HEK293 (cell line): ENCODE results near the gene ABCC9.

Experiments used
- CTCF ChIA-PET: fragments of 350-600 bp; formaldehyde crosslinking; extraction: SDS; loops from one replicate; lab custom pipeline; 2021; ENCODE audit warnings: antibody characterized with exemption; lab: Yijun Ruan, JAX
- POLR2A ChIA-PET: fragments of 300-600 bp; formaldehyde crosslinking; extraction: SDS; loops from one replicate; lab custom pipeline; 2020; ENCODE audit warnings: antibody characterized with exemption, inconsistent platforms; lab: Yijun Ruan, JAX
- H3K27ac ChIP-seq: fragments of 200-500 bp; sonication (Bioruptor generic); 2 replicates; pipeline ENCODE4 v1.5.1; 2014; ENCODE audit warnings: low read depth, low read length, control low read depth, inconsistent platforms; ENCODE audit errors: extremely low read depth
- H3K36me3 ChIP-seq, 2 experiments: fragments of 200-500 bp in 1 of 2; sonication (Bioruptor generic) in 1 of 2; 1 replicate in 1 of 2; 2 replicates in 1 of 2; pipeline ENCODE4 v1.5.1; 2014 to 2017; ENCODE audit warnings: inconsistent platforms in 2 of 2, low read length in 2 of 2; ENCODE audit not compliant: control insufficient read depth in 2 of 2, insufficient read depth in 1 of 2
- H3K4me1 ChIP-seq: fragments of 200-500 bp; sonication (Bioruptor generic); 2 replicates; pipeline ENCODE4 v1.5.1; 2014; ENCODE audit warnings: mild to moderate bottlenecking, low read length, inconsistent platforms; ENCODE audit not compliant: control insufficient read depth, insufficient read depth
- H3K4me3 ChIP-seq: 2 replicates; pipeline ENCODE4 v1.5.1; 2011; ENCODE audit warnings: low read depth, mild to moderate bottlenecking, control low read depth, low read length, moderate library complexity
- H3K9me3 ChIP-seq: fragments of 200-500 bp; sonication (Bioruptor generic); 2 replicates; pipeline ENCODE4 v1.5.1; 2014; ENCODE audit warnings: low read depth, low read length, inconsistent platforms; ENCODE audit not compliant: control insufficient read depth, insufficient read depth
- GLI4 ChIP-seq: fragments of 450-650 bp; formaldehyde crosslinking; IDR thresholded peaks from 2 replicates; pipeline ENCODE4 v1.5.1; 2016; ENCODE audit warnings: missing biosample characterization, missing genetic modification characterization
- SALL2 ChIP-seq: fragments of 450-650 bp; formaldehyde crosslinking; IDR thresholded peaks from 2 replicates; pipeline ENCODE4 v1.5.0; 2017; ENCODE audit warnings: missing biosample characterization, mild to moderate bottlenecking, missing genetic modification characterization, borderline replicate concordance
- SP3 ChIP-seq: fragments of 450-650 bp; formaldehyde crosslinking; IDR thresholded peaks from 2 replicates; pipeline ENCODE4 v1.5.1; 2016; ENCODE audit warnings: missing biosample characterization, missing genetic modification characterization
- TSHZ1 ChIP-seq: fragments of 450-650 bp; formaldehyde crosslinking; IDR thresholded peaks from 2 replicates; pipeline ENCODE4 v1.5.1; 2016; ENCODE audit warnings: missing biosample characterization, missing genetic modification characterization, borderline replicate concordance
- ZFP37 ChIP-seq: fragments of 450-650 bp; formaldehyde crosslinking; IDR thresholded peaks from 2 replicates; pipeline ENCODE4 v1.5.1; 2016; ENCODE audit warnings: missing biosample characterization, missing genetic modification characterization
- ZNF133 ChIP-seq: fragments of 450-650 bp; formaldehyde crosslinking; IDR thresholded peaks from 2 replicates; pipeline ENCODE4 v1.5.1; 2016; ENCODE audit warnings: missing biosample characterization, missing genetic modification characterization
- ZNF19 ChIP-seq: fragments of 450-650 bp; formaldehyde crosslinking; IDR thresholded peaks from 2 replicates; pipeline ENCODE4; 2016; ENCODE audit warnings: missing biosample characterization, missing genetic modification characterization, low read depth
- ZNF2 ChIP-seq: fragments of 450-650 bp; formaldehyde crosslinking; IDR thresholded peaks from 2 replicates; pipeline ENCODE4 v1.5.1; 2016; ENCODE audit warnings: missing biosample characterization, missing genetic modification characterization
- ZNF23 ChIP-seq: fragments of 450-650 bp; formaldehyde crosslinking; IDR thresholded peaks from 2 replicates; pipeline ENCODE4 v1.5.1; 2016; ENCODE audit warnings: missing biosample characterization, missing genetic modification characterization, borderline replicate concordance
- ZNF391 ChIP-seq: fragments of 450-650 bp; formaldehyde crosslinking; IDR thresholded peaks from 2 replicates; pipeline ENCODE4 v1.5.1; 2016; ENCODE audit warnings: low read depth, missing biosample characterization, missing genetic modification characterization, borderline replicate concordance
- ZNF513 ChIP-seq: fragments of 450-650 bp; IDR thresholded peaks from 2 replicates; pipeline ENCODE4 v1.5.1; 2018; ENCODE audit warnings: missing biosample characterization, missing genetic modification characterization
- ZNF514 ChIP-seq: fragments of 450-650 bp; formaldehyde crosslinking; IDR thresholded peaks from 2 replicates; pipeline ENCODE4 v1.5.1; 2016; ENCODE audit warnings: missing biosample characterization, missing genetic modification characterization
- ZNF530 ChIP-seq: fragments of 450-650 bp; formaldehyde crosslinking; IDR thresholded peaks from 2 replicates; pipeline ENCODE4 v1.5.1; 2016; ENCODE audit warnings: low read depth, missing biosample characterization, missing genetic modification characterization
- ZNF664 ChIP-seq: fragments of 450-650 bp; formaldehyde crosslinking; IDR thresholded peaks from 2 replicates; pipeline ENCODE4 v1.5.1; 2016; ENCODE audit warnings: missing biosample characterization, missing genetic modification characterization
- ZNF768 ChIP-seq: fragments of 450-650 bp; formaldehyde crosslinking; IDR thresholded peaks from 2 replicates; pipeline ENCODE4 v1.5.1; 2018; ENCODE audit warnings: missing biosample characterization, mild to moderate bottlenecking, missing genetic modification characterization
- ZSCAN16 ChIP-seq: fragments of 450-650 bp; formaldehyde crosslinking; IDR thresholded peaks from 2 replicates; pipeline ENCODE4 v1.5.1; 2016; ENCODE audit warnings: missing biosample characterization, missing genetic modification characterization
- ZSCAN23 ChIP-seq: fragments of 450-650 bp; formaldehyde crosslinking; IDR thresholded peaks from 2 replicates; pipeline ENCODE4 v1.5.1; 2016; ENCODE audit warnings: missing biosample characterization, missing genetic modification characterization
- ZSCAN30 ChIP-seq: fragments of 450-650 bp; IDR thresholded peaks from 2 replicates; pipeline ENCODE4 v1.5.1; 2018; ENCODE audit warnings: missing biosample characterization, mild to moderate bottlenecking, missing genetic modification characterization, moderate library complexity
- TF ChIP-seq, protein P1 (sequence below): fragments of 450-650 bp; formaldehyde crosslinking; IDR thresholded peaks from 2 replicates; pipeline ENCODE4 v1.5.1; 2016; ENCODE audit warnings: missing biosample characterization, missing genetic modification characterization
- TF ChIP-seq, protein P2 (sequence below): fragments of 450-650 bp; formaldehyde crosslinking; IDR thresholded peaks from 2 replicates; pipeline ENCODE4 v1.5.1; 2016; ENCODE audit warnings: missing biosample characterization, missing genetic modification characterization

The ABCC9 gene

DNA sequence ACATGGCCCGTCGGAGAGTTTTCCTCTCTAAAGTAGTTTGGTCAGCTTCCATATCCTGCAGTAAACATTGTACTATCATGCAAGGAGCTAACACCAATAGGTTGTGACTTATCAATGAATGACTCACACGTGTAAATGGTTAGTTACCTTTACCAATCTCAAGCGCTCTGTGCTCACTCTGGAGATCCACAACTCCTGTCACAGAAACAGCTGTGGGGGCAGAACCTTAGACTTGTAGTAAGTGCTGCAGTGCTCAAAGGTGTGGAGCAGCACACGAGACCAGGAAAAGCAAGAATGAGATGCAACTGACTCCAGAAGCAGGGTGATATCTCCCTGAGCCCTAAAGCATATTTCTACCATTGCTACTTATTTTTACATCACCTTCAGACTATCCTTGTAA lies 93.0 kb downstream of the ABCC9 start:
- CTCF ChIA-PET: no interaction called here
- Histone ChIP-seq H3K27ac (no peak overlapping the region), H3K36me3 (no peaks in the 10 kb centered on the region), H3K4me1 (no peaks in the 10 kb centered on the region), H3K4me3 (no peak overlapping the region), H3K9me3 (no peaks in the 10 kb centered on the region)
- POLR2A ChIA-PET: no interaction called here
- TF ChIP-seq ZNF133 (tag by site-specific recombination): no peak
- TF ChIP-seq ZNF19: no peak
- no peak for TF ChIP-seq SALL2 (tag by site-specific recombination)

DNA sequence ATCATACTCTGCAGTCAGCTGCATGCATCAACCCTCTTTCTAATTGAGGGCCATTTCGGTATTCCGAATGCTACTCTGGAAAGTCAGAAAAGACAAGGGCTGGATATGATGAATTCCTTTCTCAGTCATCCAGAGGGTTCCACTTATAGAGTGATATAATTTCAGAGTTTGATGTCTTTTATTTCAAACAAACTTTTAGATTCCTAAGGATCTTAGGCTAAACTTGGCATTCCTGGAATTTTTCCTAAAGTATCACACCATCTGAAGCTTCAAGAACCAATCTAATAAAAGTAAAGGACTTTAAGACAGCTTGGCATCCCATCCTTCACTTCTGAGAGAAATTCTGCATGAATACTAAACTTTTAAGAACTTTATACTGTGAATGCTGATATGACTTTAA lies 97.4 kb downstream of the ABCC9 start:
- H3K27ac ChIP-seq: no peak overlapping the region
- H3K9me3 ChIP-seq: no peaks in the 10 kb centered on the region
- POLR2A ChIA-PET: no interaction called here
- TF ChIP-seq ZSCAN30 (no peak), ZSCAN16 (no peak), GLI4 (no peak), ZFP37 (no peak), SP3 (no peak), ZNF513 (tag by site-specific recombination) (no peak), ZNF2 (tag by site-specific recombination) (no peak), ZNF514 (no peak), ZNF664 (tag by site-specific recombination) (no peak), ZSCAN23 (no peak), ZNF530 (tag by site-specific recombination) (no peak), ZNF23 (tag by site-specific recombination) (no peak)
- TF ChIP-seq, protein P1, sequence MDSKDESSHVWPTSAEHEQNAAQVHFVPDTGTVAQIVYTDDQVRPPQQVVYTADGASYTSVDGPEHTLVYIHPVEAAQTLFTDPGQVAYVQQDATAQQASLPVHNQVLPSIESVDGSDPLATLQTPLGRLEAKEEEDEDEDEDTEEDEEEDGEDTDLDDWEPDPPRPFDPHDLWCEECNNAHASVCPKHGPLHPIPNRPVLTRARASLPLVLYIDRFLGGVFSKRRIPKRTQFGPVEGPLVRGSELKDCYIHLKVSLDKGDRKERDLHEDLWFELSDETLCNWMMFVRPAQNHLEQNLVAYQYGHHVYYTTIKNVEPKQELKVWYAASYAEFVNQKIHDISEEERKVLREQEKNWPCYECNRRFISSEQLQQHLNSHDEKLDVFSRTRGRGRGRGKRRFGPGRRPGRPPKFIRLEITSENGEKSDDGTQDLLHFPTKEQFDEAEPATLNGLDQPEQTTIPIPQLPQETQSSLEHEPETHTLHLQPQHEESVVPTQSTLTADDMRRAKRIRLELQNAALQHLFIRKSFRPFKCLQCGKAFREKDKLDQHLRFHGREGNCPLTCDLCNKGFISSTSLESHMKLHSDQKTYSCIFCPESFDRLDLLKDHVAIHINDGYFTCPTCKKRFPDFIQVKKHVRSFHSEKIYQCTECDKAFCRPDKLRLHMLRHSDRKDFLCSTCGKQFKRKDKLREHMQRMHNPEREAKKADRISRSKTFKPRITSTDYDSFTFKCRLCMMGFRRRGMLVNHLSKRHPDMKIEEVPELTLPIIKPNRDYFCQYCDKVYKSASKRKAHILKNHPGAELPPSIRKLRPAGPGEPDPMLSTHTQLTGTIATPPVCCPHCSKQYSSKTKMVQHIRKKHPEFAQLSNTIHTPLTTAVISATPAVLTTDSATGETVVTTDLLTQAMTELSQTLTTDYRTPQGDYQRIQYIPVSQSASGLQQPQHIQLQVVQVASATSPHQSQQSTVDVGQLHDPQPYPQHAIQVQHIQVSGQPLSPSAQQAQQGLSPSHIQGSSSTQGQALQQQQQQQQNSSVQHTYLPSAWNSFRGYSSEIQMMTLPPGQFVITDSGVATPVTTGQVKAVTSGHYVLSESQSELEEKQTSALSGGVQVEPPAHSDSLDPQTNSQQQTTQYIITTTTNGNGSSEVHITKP (tag by site-specific recombination): no peak
- H3K36me3 ChIP-seq: no peaks in the 10 kb centered on the region
- no peak overlapping the region for H3K4me3 ChIP-seq
- no peaks in the 10 kb centered on the region for H3K4me1 ChIP-seq
- CTCF ChIA-PET: interaction anchor here (0.7 kb wide), 1 partner anchor 495 kb away, joined by 4 read pairs; no protein-coding TSS in a partner anchor

DNA sequence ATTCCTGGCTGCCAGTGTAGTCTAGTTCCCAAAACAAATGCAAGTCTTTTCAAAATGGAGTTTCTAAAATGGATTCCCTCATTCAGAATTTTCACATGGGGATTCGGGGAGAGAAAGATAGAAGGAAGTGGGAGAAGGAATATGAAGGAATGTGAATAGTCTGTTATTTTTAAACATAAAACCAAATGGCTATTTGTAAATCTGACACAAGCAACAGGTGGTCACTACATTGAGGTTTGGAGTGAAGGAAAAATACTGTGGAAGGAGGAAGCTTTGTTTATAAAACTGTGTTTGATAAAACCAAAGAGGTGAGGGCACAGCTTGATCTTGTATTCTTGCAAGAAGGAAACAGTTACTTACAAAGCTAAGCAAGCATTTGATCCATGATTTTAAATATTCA lies 101.5 kb downstream of the ABCC9 start:
- CTCF ChIA-PET: no interaction called here
- Histone ChIP-seq H3K9me3 (no peaks in the 10 kb centered on the region), H3K27ac (no peak overlapping the region), H3K4me1 (no peaks in the 10 kb centered on the region), H3K36me3 (no peaks in the 10 kb centered on the region), H3K4me3 (no peak overlapping the region)
- POLR2A ChIA-PET: no interaction called here
- TF ChIP-seq TSHZ1 (tag by site-specific recombination): no peak
- TF ChIP-seq ZNF391 (tag by site-specific recombination): no peak
- no peak for TF ChIP-seq ZNF768
- TF ChIP-seq, protein P2, sequence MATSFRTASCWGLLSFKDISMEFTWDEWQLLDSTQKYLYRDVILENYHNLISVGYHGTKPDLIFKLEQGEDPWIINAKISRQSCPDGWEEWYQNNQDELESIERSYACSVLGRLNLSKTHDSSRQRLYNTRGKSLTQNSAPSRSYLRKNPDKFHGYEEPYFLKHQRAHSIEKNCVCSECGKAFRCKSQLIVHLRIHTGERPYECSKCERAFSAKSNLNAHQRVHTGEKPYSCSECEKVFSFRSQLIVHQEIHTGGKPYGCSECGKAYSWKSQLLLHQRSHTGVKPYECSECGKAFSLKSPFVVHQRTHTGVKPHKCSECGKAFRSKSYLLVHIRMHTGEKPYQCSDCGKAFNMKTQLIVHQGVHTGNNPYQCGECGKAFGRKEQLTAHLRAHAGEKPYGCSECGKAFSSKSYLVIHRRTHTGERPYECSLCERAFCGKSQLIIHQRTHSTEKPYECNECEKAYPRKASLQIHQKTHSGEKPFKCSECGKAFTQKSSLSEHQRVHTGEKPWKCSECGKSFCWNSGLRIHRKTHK (tag by site-specific recombination): no peak
